GM19324 (cell line): Measurements from ENCODE around the gene GPATCH4.
"Not testable (repeated sequence)": the region's sequence is repeated elsewhere in the genome, so short reads cannot be mapped to it uniquely, and the experiment has no call there.

ENCODE experiments used
- ATAC-seq: cut with Tn5 transposase; IDR thresholded peaks from one replicate; pipeline ENCODE4 v1.9.1; 2021; ENCODE audit warnings: mild to moderate bottlenecking, moderate library complexity; ENCODE audit not compliant: unreplicated experiment, low FRiP score

The GPATCH4 gene

DNA sequence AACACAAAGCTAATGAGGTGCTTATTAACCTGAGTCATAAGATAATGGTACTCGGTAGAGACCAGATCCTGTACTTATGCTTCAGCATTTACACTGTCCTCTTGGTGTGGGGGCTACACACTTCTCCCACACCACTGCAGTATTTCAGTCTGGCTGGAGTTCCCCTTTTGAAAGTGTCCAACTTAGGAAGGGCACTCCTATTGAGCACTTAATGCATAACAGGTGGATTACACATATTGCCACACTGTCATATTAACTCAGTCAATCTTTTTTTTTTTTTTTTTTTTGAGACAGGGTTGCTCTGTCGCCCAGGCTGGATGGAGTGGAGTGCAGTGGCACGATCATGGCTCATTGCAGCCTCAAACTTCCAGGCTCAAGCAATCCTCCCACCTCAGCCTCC is 1.5 kb downstream of the GPATCH4 start:
- no peak for ATAC-seq

GRCh38 chr1:156598731-156599432 is 2.4 kb downstream of the GPATCH4 start:
- ATAC-seq: no peak

DNA sequence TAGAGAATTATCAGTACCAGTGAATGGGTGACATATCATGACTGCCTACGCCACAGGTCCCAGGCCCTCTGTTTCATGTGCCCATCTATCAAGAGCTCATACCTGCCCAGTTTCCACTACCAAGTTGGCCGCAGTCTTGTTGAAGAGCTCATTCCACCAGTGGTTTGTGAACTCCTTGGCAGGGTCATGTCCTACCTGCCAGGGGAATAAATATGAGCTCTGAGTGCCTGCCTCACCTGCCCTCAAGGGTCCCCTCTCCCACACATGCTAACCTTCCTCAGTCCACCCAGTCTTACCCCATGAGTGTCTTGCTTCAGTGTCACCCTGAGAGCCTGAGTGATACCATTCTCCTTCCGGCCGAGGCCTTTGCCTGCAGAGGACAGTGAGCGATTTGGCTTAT is 3.2 kb downstream of the GPATCH4 start:
- no peak for ATAC-seq

GRCh38 chr1:156596426-156596825 is 4.9 kb downstream of the GPATCH4 start:
- ATAC-seq: no peak

DNA sequence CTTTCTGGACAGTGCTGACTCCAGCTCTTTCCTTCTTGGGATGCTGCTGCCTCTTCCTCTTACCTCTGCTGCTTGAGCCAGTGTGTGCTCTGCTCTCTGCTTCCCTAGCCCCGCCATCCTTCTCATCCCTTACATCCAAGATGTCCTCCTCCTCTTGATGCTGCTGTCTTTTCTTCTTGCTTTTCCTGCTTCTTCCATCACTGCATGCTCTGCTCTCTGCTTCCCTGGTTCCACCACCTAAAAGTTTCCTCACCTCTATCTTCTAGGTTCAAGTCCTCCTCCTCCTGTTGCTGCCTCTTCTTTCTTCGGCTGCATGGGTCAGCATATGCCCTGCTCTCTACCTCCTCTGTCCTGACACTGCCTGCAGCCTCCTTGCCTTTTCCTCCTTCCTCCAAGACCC is 6.3 kb downstream of the GPATCH4 start:
- no peak for ATAC-seq

DNA sequence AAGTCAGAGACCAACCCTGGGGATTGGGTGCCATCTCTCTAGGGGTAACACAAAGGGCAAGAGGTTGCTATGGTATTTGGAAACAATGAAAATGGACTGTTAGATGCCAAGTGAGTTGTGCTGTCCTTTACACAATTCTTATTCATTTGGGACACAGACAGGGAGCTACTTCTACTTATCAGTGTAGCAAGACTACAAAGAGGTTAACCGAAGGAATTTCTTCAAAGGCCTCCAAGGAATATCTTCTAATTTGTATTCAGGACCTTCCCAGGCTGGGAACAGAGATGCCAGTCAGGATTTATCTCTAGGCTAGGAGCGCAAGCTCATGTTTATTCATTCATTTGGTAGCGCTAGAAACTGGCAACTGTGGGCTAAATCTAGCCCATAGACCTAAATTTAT is 7.1 kb downstream of the GPATCH4 start:
- no peak for ATAC-seq

GRCh38 chr1:156593661-156593989 is 7.7 kb downstream of the GPATCH4 start:
- ATAC-seq: no peak

- no peak for ATAC-seq
Measured at GRCh38 chr1:156592910-156593660, 8.2 kb downstream of the GPATCH4 start.

GRCh38 chr1:156592158-156592909 is 8.9 kb downstream of the GPATCH4 start:
- no peak for ATAC-seq

- peak; percentile 82 for ATAC-seq
Measured at GRCh38 chr1:156591432-156592157, 9.7 kb downstream of the GPATCH4 start, which contains the start of gene NAXE. TSS of gene NAXE (plus strand) at chr1:156591776. CDS start at chr1:156591805, 29 bp downstream.

GRCh38 chr1:156591181-156591431 is 10.2 kb downstream of the GPATCH4 start:
- ATAC-seq: peak; percentile 2

- no peak for ATAC-seq
Measured at GRCh38 chr1:156590326-156591180, 10.7 kb downstream of the GPATCH4 start.

- no peak for ATAC-seq
Measured at GRCh38 chr1:156589546-156589945, 11.7 kb downstream of the GPATCH4 start.

- not testable (repeated sequence) for ATAC-seq
Measured at GRCh38 chr1:156587927-156588326, 13.4 kb downstream of the GPATCH4 start.

DNA sequence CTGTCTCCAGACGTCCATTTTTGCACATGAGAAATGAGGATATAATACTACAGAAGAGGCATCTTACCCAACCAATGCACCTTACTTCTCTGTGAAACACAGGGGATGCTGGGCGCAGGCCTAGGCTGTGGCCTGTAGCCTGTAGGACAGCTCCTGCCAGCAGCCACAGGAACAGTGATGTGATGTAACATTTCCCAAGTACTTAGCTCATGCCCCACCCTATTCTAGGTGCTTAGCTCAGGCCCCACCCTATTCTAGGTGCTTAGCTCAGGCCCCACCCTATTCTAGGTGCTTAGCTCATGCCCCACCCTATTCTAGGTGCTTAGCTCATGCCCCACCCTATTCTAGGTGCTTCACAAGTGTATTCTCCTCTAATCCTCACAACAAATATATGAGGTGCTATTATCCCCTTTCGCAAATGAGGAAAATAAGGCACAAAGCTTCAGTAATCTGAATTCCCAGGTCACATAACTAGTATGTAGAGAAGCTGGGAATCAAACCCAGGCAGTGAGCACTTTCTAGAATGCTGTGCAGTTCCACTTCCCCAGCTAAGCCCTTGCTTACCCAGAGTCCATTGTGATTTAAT is 14.3 kb downstream of the GPATCH4 start:
- no peak for ATAC-seq

DNA sequence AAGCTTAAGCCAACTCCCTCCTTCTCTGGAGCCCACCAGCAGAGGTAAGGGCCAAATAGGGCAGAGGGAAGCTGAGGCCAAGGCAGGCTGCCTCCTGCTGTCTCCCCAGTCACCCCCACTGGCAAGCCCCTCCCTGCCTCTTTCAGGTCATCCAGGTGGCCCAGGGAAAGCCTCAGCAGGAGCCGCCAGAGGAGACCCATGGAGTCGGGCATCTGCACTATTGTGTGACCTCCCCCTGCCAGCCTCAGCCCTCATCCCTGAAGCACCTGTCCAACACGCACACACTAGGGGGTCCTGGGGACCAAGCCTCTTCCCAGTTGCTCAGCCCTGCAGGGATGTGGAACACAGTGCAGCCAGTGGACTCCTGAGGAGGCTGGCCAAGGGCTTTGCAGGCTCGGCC is 15.0 kb downstream of the GPATCH4 start:
- ATAC-seq: no peak

- ATAC-seq: no peak
Measured at GRCh38 chr1:156584813-156585212, 16.5 kb downstream of the GPATCH4 start.

GRCh38 chr1:156583821-156584622 is 17.3 kb downstream of the GPATCH4 start:
- no peak for ATAC-seq
